ENCODE results near the gene ATF7IP2. TPM values are rescaled to one million over a fixed set of nuclear protein-coding genes. Genes with fewer than 3 reads are reported as not detected.
A peak's percentile ranks its signal among the peaks of the same experiment; 100 is the strongest.

Gene ATF7IP2
- total RNA-seq, 6 experiments from 2014 or later: 13.0 to 42.8 (median 24.0) TPM

DNA sequence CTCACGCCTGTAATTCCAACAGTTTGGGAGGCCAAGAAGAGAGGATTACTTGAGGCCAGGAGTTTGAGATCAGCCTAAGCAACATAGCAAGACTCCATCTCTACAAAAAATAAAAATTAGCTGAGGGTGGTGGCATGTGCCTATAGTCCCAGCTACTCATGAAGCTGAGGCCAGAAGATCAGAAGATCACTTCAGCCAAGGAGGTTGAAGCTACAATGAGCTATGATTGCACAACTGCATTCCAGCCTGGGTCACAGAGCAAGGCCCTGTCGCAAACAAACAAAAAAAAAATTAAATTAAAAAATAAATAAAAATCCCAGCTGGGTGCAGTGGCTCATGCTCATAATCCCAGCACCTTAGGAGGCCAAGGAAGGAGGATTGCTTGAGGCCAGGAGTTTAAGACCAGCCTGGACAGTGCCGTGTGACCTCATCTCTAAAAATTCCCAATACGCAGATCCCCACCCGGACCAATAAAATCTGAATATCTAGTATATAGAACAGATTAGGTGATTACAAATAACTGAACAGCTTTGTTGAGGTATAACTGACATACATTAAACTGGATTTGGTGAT is 18.2 kb upstream of the ATF7IP2 start:
- ATAC-seq (peak; percentile 82 to 88 (median 86)), DNase-seq (peak in 1 of 3 donors; percentile 60)
- H3K4me1 ChIP-seq: peaks cover 0 to 31% (median 9%) of the 10 kb centered on the region in 4 donors
- no peaks in the 10 kb centered on the region for H3K9me3 ChIP-seq
- H3K27me3 ChIP-seq: no peaks in the 10 kb centered on the region
- H3K27ac ChIP-seq: peak overlapping the region in 2 of 3 donors; percentile 20 to 71
- no peak overlapping the region for H3K4me3 ChIP-seq
- intact Hi-C loops (cut with DNase I): no loop called here
- TF ChIP-seq POLR2A (IDR thresholded peaks at IDR 0.05): no peak
- no peak for TF ChIP-seq CTCF (IDR thresholded peaks at IDR 0.05)
- WGBS (ENCODE audit: insufficient coverage, low coverage, low lambda C conversion rate, missing lambda C conversion rate): 43% methylated on average over 5 of the region's 5 CpGs
- no peaks in the 10 kb centered on the region for H3K36me3 ChIP-seq

GRCh38 chr16:10368969-10369551 is 16.8 kb upstream of the ATF7IP2 start:
- H3K27me3 ChIP-seq: no peaks in the 10 kb centered on the region
- peaks cover 0 to 23% (median 7%) of the 10 kb centered on the region in 4 donors for H3K4me1 ChIP-seq
- H3K27ac ChIP-seq: peak overlapping the region in 1 of 3 donors; percentile 71
- 40% methylated on average over 2 of the region's 2 CpGs for WGBS (ENCODE audit: insufficient coverage, low coverage, low lambda C conversion rate, missing lambda C conversion rate)
- no peaks in the 10 kb centered on the region for H3K36me3 ChIP-seq
- ATAC-seq: peak; percentile 64 to 79 (median 71)
- peak in 1 of 3 donors; percentile 54 for DNase-seq
- no peaks in the 10 kb centered on the region for H3K9me3 ChIP-seq
- H3K4me3 ChIP-seq: no peak overlapping the region
- TF ChIP-seq CTCF (IDR thresholded peaks at IDR 0.05) (peak; percentile 10 to 54 (median 36)), POLR2A (IDR thresholded peaks at IDR 0.05) (no peak)
- intact Hi-C loops (cut with DNase I): no loop called here

DNA sequence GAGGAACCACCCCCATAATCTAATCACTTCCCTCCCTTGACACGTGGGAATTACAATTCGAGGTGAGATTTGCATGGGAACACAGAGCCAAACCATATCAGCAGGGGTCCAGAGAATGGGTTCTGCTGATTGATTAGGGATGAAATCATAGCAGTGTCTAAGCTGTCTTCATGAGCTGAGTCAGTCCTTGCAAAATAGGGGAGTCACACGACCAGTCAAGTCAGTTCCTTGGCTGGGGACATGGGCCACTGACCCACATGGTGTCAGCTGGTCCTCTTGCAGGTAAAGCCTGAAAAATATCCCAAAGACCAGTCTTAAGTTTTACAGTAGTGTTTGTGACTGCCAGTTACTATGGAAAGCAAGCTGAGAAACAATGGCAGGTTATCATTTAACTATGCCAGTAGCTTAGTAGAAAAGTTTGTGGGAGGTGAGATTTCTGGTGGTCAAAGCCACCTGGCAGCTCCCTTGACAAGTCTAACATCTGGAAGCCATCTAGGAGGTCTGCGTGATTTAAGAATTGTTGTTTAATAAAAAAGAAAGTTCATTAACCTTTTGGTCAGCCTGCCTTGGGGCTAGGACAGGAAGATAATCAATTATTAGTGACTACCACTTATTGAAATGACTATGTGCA is 15.7 kb upstream of the ATF7IP2 start:
- WGBS (ENCODE audit: insufficient coverage, low coverage, low lambda C conversion rate, missing lambda C conversion rate): 67% methylated on average over 4 of the region's 4 CpGs
- no peaks in the 10 kb centered on the region for H3K27me3 ChIP-seq
- H3K36me3 ChIP-seq: no peaks in the 10 kb centered on the region
- no peak for ATAC-seq
- no peak for DNase-seq
- intact Hi-C loops (cut with DNase I): no loop called here
- no peaks in the 10 kb centered on the region for H3K9me3 ChIP-seq
- no peak overlapping the region for H3K4me3 ChIP-seq
- H3K4me1 ChIP-seq: peaks cover 0 to 23% (median 7%) of the 10 kb centered on the region in 4 donors
- no peak overlapping the region for H3K27ac ChIP-seq
- TF ChIP-seq CTCF (IDR thresholded peaks at IDR 0.05) (no peak), POLR2A (IDR thresholded peaks at IDR 0.05) (no peak)

- DNase-seq: no peak
- Histone ChIP-seq H3K36me3 (no peaks in the 10 kb centered on the region), H3K4me3 (no peak overlapping the region), H3K9me3 (no peaks in the 10 kb centered on the region), H3K4me1 (peaks cover 0 to 21% (median 7%) of the 10 kb centered on the region in 4 donors), H3K27ac (no peak overlapping the region), H3K27me3 (no peaks in the 10 kb centered on the region)
- 75% methylated on average over 1 of the region's 2 CpGs for WGBS (ENCODE audit: insufficient coverage, low coverage, low lambda C conversion rate, missing lambda C conversion rate)
- TF ChIP-seq POLR2A (IDR thresholded peaks at IDR 0.05): no peak
- TF ChIP-seq CTCF (IDR thresholded peaks at IDR 0.05): no peak
- intact Hi-C loops (cut with DNase I): no loop called here
- no peak for ATAC-seq
Observed at GRCh38 chr16:10371592-10371991, 14.3 kb upstream of the ATF7IP2 start.
